Suppressor macrophage (primary cell): Measurements from ENCODE around the gene RAB7A.
A peak's percentile ranks its signal among the peaks of the same experiment; 100 is the strongest.

Experiments used
- DNase-seq, 4 experiments: peaks; one replicate each; pipeline ENCODE4 v3.0.0-alpha.2; 2020 to 2022

RAB7A gene

DNA sequence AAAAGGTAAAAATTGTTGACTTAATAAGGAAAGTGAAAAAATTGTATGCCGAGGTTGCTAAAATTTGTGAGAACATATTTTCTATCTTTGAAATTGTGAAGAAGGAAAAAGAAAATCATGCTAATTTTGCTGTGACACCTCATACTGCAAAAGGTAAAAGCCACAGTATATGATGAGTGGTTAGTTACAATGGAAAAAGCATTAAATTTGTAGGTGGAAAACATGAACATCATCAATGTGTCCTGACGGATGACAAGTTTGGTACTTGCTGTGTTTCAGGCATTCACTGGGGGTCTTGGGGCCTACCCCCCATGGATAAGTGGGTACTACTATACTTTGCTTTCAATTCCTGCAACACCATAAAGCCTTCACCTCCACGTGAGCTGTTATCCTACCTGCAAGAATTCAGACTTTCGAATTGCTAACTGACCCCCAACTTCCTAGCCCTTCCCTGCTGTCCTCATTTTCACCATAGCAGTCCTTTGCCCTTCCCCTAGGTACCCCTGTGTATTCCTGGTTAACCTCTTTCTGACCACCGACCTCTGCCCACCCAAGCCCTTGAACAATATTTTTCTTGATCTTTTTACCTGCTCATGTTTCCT, 62.4 kb downstream of the RAB7A start:
- DNase-seq = no peak

DNA sequence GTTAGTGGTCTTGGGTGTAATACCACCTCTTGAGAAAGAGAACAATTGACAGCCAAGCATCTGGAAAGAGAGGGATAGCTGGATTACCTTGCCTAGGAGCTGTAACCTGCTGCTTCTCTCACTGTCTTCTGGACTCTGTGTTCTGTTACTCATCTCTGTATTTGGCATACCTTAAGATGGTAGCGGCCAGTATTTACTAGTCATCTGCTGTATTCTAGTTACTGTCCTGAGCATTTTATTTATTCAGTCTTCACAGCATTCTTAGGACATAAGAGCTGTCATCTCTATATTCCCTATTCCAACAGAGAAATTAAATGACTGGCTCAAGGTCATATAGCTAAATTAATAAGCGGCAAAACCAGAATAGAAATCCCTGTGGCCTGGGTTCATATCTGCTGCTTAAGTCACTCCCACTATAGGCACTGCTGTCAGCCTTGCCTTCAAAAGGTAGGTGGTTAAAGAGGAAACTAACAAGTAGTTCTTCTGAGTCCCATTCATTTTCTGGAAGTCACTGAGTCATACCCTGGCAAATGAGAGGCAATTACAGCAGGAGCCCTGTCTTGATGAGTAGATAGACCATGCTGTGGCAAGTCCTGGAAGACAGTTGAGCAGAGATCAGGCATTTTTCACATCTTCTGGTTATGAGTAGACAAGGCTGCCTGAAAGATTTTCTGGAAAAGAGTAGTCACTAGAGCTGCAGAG, 68.2 kb downstream of the RAB7A start:
- peak; percentile 52 to 87 (median 70) for DNase-seq

DNA sequence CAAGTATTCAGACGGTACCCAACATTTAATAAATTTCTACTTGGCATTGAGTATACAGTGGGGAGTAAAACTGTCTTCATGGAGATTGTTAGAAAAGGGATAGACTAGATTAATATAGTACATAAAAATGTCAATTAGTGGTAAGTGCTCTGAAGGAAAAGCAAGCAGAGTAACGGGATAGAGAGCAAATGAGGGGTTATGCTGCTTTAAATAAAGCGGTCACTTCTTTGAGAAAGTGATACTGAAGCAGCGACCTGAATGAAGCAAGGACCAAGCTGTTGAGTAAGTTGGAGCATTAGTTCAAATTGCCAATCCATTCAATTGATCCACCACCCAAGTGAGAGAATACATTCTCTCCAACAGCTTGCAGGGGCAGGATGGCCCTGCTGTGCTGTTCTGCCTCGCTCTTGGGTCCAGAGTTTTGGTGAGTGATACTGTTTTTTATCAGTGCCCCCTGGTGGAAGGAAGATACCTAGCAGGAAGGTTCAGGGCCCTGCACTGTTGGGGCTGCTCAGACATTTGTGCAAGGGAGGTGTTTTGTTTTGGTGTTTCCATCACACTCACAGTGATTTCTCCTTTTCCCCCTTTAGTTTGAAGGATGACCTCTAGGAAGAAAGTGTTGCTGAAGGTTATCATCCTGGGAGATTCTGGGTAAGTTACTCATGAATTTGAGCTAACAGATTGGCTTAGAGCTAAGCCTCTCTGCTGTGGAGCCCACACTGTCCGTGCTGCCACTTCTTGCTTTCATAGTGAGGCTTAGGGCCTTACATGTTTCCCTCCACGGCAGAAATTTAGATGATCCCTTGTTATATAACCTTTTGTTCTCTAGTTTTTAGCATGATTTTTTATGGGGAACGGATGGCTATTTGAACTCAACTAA, 69.0 kb downstream of the RAB7A start:
- DNase-seq = peak; percentile 61 to 80 (median 67)

DNA sequence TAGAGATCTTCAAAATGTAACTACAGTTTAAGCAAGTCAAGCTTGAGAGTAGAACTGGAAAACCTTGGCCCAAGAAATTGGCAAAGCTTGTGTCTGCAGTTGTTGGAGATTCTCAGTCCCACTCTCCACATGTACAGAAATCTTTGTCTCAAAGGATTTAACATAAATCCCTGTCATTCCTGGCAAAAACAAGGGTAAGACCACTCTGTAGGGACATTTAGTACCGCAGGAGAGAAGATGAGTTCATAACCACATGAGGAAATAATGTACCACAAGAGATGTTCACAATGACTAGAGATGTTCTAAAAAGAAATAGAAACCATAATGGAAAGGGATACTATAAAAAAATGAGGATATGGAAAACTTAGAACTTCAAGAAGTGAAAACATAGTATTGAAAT, 73.7 kb downstream of the RAB7A start:
- no peak for DNase-seq

DNA sequence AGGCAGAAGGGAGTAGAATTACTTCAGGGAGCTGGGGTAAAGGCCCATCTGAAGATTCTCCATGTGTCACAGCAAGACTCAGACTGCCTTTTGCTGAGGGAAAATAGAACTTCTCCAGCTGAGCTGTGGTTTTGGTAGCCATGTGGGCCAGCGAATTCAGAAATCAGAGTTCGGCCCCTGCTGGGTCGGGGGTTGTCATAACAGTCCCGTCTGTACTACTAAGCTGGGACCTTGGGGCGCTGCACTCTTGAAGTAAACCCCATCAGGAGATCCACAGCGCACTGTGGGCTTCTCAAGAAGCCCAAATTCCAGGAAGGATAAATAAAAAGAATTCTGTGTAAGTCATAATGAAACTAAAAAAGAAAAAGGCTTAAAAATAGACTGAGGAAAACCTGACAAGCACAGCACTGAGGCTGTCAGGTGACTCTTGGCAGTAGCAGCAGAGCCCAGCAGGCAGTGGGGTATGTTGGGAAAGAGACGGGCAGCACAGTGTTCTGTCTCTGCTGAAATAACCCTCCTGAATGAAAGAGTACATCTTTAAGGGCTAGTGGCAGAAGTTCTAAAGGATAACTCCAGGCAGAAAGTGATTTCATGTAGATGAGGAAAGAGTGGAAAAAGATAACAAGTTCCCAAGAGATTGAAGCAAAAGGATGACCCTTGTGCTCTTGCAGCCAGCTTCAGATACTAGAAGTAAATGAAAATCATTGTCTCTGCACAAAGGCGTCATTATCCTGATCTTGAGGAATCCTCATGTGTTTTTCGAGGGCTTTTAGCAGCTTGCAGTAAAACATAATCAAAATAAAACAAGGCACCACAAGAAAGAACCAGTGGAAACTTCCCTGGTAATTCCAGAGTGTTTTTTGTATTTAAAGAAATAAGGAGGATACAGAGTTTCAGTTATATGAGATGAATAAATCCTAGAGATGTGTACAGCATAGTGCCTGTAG, 74.5 kb downstream of the RAB7A start:
- DNase-seq = no peak

DNA sequence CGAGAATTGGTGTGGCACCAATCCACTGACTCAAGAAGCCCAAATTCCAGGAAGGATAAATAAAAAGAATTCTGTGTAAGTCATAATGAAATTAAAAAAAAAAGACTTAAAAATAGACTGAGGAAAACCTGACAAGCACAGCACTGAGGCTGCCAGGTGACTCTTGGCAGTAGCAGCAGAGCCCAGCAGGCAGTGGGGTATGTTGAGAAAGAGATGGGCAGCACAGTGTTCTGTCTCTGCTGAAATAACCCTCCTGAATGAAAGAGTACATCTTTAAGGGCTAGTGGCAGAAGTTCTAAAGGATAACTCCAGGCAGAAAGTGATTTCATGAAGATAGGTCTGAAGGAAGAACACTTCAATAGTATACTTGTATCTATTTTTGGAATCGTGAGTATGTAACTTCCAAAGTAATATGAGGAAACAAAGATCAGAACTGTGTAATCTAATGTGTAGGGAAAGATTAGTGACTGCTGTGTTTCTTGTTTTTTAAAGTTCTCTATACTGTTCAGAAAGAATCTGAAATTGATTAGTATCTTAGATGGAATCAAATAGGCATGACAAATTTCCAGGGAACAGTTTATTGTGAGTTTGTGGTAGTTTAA, 75.9 kb downstream of the RAB7A start:
- peak in 2 of 4 experiments; percentile 55 to 64 for DNase-seq

DNA sequence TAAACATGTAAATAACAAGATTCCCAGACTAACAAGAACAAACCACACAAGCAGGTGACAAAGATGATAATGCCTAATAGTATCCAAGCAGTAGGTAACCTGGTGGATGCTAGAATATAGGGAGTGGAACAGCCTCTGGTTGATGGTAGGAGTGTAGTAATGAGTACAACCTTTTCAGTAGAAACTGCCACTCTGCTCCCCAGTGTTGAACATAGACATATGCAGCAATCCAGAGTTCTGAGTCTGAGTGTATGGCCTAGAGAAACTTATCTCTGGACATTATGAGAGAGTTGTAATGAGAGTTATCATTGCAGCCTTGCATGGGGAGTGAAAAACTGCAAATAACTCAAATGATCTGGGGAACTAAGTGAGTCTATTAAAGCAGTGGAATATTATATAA, 77.3 kb downstream of the RAB7A start:
- no peak for DNase-seq

DNA sequence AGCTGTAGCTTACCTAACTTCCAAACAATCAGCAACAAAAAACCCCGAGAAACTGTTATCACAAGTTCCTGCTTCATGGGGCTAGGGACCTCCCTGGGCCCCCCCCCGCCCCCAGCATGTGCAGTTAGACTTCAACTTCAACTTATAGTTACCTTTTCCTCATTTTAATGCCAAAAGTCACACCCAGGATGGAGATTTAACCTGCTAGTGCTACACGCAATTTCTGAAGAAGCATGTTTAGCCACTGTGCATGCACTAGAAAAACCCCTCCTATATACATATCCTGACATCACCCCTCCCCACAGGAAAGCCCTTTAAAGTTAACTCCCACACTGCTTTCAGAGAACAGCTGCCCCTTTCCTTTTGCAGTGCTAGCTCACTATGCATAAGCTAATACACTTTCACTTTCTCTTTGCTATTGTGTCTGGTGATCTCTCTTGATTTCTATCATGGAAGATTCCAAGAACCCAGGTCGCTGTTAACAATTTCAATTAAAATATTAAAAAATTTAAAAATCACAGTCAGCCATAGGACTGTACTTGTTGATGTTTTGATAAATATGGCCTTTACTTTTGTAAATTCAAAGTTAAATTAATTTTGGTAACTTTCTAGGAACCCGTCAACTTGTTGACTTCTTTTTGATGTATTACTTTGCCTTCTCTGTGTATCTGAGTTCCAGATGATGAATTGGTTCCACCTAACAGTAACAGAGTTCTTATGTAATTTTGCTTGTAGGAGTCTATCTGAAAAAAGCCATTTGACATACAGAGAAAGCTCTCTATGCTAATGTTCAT, 78.2 kb downstream of the RAB7A start:
- DNase-seq = peak; percentile 34 to 73 (median 58)

DNA sequence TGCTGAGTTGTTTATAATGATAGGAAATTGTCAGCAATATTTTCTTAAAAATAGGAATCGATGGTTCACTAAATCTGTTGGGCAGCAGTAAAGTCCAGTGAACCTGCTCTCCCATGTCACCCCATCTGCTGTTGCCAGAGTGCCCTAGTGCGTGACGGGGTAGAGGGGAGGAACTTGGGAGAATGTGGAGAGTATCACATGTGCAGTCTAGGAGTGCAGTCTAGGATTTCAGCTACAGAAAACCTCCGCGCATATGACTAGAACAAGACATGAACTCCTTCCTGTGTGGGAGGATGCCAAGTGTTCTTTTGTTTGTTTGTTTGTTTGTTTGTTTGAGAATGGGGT, 78.8 kb downstream of the RAB7A start:
- peak; percentile 51 to 75 (median 66) for DNase-seq

DNA sequence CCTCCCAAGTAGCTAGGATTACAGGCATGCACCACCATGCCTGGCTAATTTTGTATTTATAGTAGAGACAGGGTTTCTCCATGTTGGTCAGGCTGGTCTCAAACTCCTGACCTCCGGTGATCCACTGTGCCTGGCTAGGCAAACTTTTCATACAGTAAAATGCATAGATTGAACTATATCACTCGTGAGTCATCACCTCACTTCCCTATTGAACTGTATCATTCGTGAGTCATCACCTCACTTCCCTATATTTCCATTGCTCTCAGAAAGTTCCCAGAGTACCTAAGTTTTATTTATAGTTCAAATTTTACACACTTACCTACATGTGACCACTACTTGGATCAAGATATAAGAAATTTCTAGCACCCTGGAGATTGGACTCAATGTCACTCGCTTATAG, 79.8 kb downstream of the RAB7A start:
- DNase-seq = peak; percentile 72 to 96 (median 83)

DNA sequence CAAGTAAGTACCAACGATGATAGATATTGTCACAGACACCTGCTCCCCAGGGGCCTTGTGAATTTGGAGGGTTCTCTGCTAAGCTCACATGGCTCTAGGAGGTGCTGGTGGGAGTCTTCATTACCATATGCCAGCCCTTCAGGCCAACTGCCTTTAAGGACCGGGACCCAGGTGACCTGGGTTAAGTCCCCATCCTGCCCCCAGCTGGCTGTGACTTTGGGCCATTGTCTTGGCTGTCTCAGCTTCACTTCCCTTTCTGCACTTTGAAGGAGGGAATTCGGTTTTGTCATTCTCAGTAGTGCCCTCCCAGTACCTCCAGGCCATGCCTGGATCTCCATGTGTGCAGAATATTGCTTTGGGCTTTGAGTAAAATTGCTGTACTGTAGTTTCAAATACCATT, 80.6 kb downstream of the RAB7A start:
- DNase-seq = peak; percentile 40 to 72 (median 62)

DNA sequence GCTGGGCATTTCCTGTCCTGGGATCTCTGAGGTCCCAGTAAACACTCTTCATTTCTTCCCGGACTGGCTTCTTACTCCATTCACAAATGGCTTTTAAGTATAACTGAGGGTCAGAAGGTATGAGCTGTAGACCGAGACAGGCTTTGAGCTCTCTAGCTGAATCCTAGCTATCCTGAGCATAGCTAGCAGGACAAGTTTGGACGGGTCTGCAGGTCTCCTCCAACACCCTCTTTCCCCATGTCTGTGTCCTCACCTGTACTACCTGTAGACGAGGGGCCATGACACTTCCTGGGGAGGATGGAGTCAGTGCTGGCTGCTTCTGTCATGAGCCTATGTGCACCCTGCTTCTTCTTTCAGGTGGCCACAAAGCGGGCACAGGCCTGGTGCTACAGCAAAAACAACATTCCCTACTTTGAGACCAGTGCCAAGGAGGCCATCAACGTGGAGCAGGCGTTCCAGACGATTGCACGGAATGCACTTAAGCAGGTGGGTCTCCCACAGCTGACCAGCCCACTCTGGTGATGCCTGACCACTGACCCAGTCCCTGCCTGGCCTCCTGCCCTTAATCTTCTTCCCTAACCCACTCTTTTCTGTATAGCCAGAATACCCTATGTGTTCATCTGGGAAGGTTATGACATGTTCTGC, 81.3 kb downstream of the RAB7A start:
- no peak for DNase-seq

DNA sequence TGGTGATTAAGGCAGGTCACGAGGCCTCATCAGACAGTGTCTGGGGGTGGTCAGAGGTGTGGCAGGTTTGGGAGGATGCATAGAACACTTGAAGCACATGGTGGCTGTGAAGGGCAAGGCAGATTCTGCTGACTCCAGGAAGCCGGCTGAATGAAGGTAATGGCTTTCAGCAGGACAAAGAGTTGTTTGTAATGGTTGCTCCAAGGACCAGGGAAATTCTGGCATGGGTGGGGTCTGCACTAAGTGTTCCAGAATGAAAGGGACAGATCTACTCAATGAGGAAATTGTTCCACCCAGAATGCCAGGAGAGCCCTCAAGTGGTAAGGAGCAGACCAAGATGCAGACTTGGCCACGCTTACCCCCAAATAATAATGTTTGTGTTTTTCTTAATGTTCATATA, 82.7 kb downstream of the RAB7A start:
- no peak for DNase-seq

DNA sequence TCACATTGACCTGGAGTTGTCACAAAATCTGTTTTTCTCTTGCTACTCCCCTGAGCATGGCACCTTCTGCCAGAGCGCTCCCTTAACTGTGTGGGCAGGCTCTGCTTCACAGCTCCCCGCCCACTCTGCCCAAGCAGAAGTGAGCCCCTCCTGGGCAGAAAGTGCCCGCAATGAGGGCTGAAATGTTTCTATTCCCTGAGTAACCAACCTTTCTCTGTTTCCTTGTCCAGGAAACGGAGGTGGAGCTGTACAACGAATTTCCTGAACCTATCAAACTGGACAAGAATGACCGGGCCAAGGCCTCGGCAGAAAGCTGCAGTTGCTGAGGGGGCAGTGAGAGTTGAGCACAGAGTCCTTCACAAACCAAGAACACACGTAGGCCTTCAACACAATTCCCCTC, 87.1 kb downstream of the RAB7A start:
- peak; percentile 50 to 83 (median 78) for DNase-seq

DNA sequence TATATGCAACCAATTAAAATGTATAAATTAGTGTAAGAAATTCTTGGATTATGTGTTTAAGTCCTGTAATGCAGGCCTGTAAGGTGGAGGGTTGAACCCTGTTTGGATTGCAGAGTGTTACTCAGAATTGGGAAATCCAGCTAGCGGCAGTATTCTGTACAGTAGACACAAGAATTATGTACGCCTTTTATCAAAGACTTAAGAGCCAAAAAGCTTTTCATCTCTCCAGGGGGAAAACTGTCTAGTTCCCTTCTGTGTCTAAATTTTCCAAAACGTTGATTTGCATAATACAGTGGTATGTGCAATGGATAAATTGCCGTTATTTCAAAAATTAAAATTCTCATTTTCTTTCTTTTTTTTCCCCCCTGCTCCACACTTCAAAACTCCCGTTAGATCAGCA, 88.1 kb downstream of the RAB7A start:
- DNase-seq = peak in 3 of 4 experiments; percentile 20 to 51 (median 47)

DNA sequence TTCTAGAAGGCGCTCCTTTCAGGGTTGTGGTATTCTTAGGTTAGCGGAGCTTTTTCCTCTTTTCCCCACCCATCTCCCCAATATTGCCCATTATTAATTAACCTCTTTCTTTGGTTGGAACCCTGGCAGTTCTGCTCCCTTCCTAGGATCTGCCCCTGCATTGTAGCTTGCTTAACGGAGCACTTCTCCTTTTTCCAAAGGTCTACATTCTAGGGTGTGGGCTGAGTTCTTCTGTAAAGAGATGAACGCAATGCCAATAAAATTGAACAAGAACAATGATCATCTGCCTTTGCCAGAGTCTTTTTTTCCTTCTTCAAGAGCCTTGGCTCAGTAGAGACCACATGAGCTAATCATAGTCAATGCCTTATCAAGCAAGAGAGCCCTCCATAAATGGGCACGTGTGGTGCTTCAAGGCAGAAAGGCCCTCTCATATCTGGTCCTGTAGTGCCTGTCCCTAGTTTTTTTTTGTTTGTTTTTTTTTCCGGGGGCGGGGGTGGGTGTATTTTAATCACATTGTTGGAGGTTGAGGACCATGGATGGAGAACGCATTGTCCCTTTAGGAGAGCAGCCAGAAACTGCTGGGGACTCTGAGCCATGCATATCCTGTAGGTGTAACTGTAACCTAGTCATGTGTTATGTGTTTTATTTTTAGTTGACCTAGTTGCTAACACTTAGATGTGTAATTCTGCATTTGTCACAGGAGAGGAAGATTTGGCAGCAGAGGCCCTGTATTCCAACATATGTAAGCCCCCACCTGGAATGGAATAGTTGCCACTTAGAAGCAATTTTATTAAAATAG, 88.7 kb downstream of the RAB7A start:
- peak; percentile 57 to 83 (median 77) for DNase-seq

DNA sequence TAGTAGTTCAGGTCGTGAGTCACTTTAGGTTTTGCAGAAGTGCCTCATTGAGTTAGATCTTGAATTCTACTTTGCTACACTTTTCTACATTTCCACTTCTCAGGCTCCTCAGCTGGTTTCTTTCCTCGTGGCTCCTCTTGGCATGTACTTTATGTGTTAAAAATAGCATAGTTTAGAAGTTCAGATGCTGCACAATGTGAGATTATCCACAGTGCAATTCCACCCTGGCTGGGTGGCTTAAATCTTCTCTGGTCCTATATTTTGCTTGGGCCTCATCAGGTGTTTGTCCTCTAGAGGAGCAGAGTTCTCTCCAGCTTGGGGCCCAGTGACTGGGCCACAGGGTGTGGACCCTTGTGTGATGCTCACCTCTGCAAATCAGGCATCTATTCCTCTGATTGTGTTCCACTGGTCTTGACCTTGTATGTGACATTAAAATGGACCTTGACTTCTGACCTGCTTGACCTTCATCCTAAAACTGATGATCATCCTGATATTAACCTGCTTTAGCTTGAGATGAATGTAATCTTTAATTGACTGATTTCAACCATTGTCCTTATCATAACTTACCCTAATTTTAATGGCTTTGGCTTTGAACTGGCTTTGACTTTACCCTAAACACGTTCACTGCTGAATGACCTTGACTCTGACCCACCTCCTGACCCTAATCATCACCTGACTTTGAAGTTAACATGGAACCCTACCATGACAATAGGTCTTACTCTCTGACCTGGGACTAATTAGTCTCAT, 89.5 kb downstream of the RAB7A start:
- DNase-seq = no peak

DNA sequence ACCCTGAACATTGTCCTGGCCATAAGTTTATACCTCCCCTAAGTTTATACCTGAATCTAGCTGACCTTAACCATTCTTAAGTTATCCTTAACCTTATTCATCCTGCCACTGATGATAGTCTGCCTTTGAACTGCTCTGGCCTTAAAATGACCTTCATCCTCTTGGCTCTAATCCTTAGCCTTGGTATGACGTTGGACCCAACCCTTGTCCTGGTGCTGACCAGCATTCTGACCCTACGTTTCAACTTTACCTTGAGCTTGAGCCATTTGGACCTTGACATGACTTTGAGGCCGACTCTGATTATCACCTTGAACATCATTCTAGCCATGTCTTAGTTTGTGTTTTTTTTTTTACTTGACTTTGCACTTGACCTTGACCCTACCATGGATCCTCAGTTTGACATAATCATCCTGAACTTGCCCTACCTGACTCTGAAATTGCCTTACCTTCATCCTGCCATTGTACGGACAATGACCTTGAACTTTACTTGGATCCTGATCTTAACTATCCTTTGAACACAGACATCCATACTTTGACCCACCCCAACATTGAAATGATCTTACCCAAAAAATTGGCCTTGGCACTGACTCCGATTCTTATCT, 92.3 kb downstream of the RAB7A start:
- no peak for DNase-seq
